ENCODE results near the gene GATC.
"Not testable (repeated sequence)": the region's sequence is repeated elsewhere in the genome, so short reads cannot be mapped to it uniquely, and the experiment has no call there.

The GATC gene

GRCh38 chr12:120468821-120469449 is 22.7 kb downstream of the GATC start:
- no peak for DNase-seq (ENCODE audit: low read depth, low spot score)
- H3K27ac ChIP-seq: peak overlapping the region; percentile 87

GRCh38 chr12:120469450-120470149 is 23.4 kb downstream of the GATC start, which contains the start of gene SRSF9:
Gene SRSF9 (minus strand): TSS chr12:120469748. CDS start chr12:120469609, 139 bp downstream.
- peak; percentile 81 for DNase-seq (ENCODE audit: low read depth, low spot score)
- peak within 1 kb of the TSS; percentile 87 for H3K27ac ChIP-seq

GRCh38 chr12:120470150-120470784 is 24.0 kb downstream of the GATC start:
- H3K27ac ChIP-seq: peak overlapping the region; percentile 87
- no peak for DNase-seq (ENCODE audit: low read depth, low spot score)

- no peak for DNase-seq (ENCODE audit: low read depth, low spot score)
- peak overlapping the region; percentile 88 for H3K27ac ChIP-seq
These were observed 26.3 kb downstream of the GATC start for GRCh38 chr12:120472521-120472920.

- no peak for DNase-seq (ENCODE audit: low read depth, low spot score)
- H3K27ac ChIP-seq: peak overlapping the region; percentile 88
These were observed 27.8 kb downstream of the GATC start for GRCh38 chr12:120473807-120474615.

GRCh38 chr12:120474616-120474960 is 28.3 kb downstream of the GATC start:
- peak; percentile 93 for DNase-seq (ENCODE audit: low read depth, low spot score)
- H3K27ac ChIP-seq: peak overlapping the region; percentile 88

GRCh38 chr12:120475643-120476042 is 29.4 kb downstream of the GATC start:
- H3K27ac ChIP-seq: peak overlapping the region; percentile 88
- DNase-seq (ENCODE audit: low read depth, low spot score): no peak

- H3K27ac ChIP-seq: peak overlapping the region; percentile 35
- DNase-seq (ENCODE audit: low read depth, low spot score): no peak
These were observed 33.2 kb downstream of the GATC start for GRCh38 chr12:120479458-120479857.

GRCh38 chr12:120480211-120480610 is 34.0 kb downstream of the GATC start:
- peak overlapping the region; percentile 35 for H3K27ac ChIP-seq
- DNase-seq (ENCODE audit: low read depth, low spot score): no peak

- no peak for DNase-seq (ENCODE audit: low read depth, low spot score)
- H3K27ac ChIP-seq: no peak overlapping the region
These were observed 35.0 kb downstream of the GATC start for GRCh38 chr12:120481022-120481767.

- no peak overlapping the region for H3K27ac ChIP-seq
- no peak for DNase-seq (ENCODE audit: low read depth, low spot score)
These were observed 37.4 kb downstream of the GATC start for GRCh38 chr12:120483621-120484020.

- DNase-seq (ENCODE audit: low read depth, low spot score): no peak
- H3K27ac ChIP-seq: no peak overlapping the region
These were observed 40.0 kb downstream of the GATC start for GRCh38 chr12:120485961-120486881.

GRCh38 chr12:120487552-120487951 is 41.3 kb downstream of the GATC start:
- H3K27ac ChIP-seq; DNase-seq (ENCODE audit: low read depth, low spot score): not testable (repeated sequence)

GRCh38 chr12:120488057-120488640 is 41.9 kb downstream of the GATC start:
- DNase-seq (ENCODE audit: low read depth, low spot score): no peak
- H3K27ac ChIP-seq: no peak overlapping the region

- no peak overlapping the region for H3K27ac ChIP-seq
- no peak for DNase-seq (ENCODE audit: low read depth, low spot score)
These were observed 42.8 kb downstream of the GATC start for GRCh38 chr12:120489018-120489417.

GRCh38 chr12:120490325-120490724 is 44.1 kb downstream of the GATC start:
- H3K27ac ChIP-seq: no peak overlapping the region
- DNase-seq (ENCODE audit: low read depth, low spot score): no peak

GRCh38 chr12:120490833-120491512 is 44.7 kb downstream of the GATC start:
- DNase-seq (ENCODE audit: low read depth, low spot score): no peak
- H3K27ac ChIP-seq: no peak overlapping the region

GRCh38 chr12:120495186-120495730 is 49.0 kb downstream of the GATC start:
- H3K27ac ChIP-seq: peak overlapping the region; percentile 70
- no peak for DNase-seq (ENCODE audit: low read depth, low spot score)
